C4-2B (cell line): ENCODE results near the gene SNTG2.

ENCODE experiments used
- CTCF ChIP-seq: fragments of 450-650 bp; conservative IDR thresholded peaks from 2 replicates; pipeline ENCODE4 v1.5.1; 2017; ENCODE audit warnings: mild to moderate bottlenecking
- ZFX ChIP-seq: fragments of 450-650 bp; IDR thresholded peaks from 2 replicates; pipeline ENCODE4 v1.6.1; 2017

- TF ChIP-seq CTCF (no peak), ZFX (no peak)
Observed at GRCh38 chr2:1101982-1102590, 151.4 kb downstream of the SNTG2 start.
